Measurements from ENCODE around the gene MZF1. TPM values are rescaled to one million over a fixed set of nuclear protein-coding genes. Genes with fewer than 3 reads are reported as not detected.
A peak's percentile ranks its signal among the peaks of the same experiment; 100 is the strongest.

Gene MZF1
- total and polyA plus RNA-seq, 8 donors, result 9.8 to 70.2 (median 12.6) TPM

DNA sequence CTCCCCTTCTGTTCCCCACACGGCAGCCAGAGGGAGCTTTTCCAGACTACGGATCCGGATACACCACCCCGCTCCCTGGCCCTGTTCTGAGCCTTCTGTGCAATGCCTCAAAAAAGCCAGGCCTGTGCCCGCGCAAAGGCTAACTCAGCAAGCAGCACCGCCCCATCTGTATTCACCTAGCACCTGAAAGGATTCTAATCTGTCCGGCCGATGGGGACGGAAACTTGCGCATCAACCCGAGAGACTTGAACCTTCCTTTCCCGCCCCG is 54.1 kb downstream of the MZF1 start:
- Histone ChIP-seq H3K27me3 (no peaks in the 10 kb centered on the region), H3K27ac (peak overlapping the region; percentile 86 to 93 (median 90)), H3K4me3 (peak overlapping the region; percentile 55 to 94 (median 84)), H3K9me3 (no peaks in the 10 kb centered on the region), H3K4me1 (peaks cover 6 to 14% (median 13%) of the 10 kb centered on the region in 3 donors), H3K36me3 (peaks cover 0 to 8% (median 0%) of the 10 kb centered on the region in 3 donors)
- ATAC-seq, result peak; percentile 49 to 73 (median 64)
- intact Hi-C loops (cut with DNase I), result no loop called here
- no peak for FAIRE-seq
- WGBS, 2 donors, result 0% methylated on average over 14 of the region's 14 CpGs
- TF ChIP-seq, protein P1, sequence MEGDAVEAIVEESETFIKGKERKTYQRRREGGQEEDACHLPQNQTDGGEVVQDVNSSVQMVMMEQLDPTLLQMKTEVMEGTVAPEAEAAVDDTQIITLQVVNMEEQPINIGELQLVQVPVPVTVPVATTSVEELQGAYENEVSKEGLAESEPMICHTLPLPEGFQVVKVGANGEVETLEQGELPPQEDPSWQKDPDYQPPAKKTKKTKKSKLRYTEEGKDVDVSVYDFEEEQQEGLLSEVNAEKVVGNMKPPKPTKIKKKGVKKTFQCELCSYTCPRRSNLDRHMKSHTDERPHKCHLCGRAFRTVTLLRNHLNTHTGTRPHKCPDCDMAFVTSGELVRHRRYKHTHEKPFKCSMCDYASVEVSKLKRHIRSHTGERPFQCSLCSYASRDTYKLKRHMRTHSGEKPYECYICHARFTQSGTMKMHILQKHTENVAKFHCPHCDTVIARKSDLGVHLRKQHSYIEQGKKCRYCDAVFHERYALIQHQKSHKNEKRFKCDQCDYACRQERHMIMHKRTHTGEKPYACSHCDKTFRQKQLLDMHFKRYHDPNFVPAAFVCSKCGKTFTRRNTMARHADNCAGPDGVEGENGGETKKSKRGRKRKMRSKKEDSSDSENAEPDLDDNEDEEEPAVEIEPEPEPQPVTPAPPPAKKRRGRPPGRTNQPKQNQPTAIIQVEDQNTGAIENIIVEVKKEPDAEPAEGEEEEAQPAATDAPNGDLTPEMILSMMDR (IDR thresholded peaks at IDR 0.05), result peak in 3 of 4 donors; percentile 29 to 35 (median 32)
- peak in 5 of 6 donors; percentile 53 to 76 (median 58) for DNase-seq

DNA sequence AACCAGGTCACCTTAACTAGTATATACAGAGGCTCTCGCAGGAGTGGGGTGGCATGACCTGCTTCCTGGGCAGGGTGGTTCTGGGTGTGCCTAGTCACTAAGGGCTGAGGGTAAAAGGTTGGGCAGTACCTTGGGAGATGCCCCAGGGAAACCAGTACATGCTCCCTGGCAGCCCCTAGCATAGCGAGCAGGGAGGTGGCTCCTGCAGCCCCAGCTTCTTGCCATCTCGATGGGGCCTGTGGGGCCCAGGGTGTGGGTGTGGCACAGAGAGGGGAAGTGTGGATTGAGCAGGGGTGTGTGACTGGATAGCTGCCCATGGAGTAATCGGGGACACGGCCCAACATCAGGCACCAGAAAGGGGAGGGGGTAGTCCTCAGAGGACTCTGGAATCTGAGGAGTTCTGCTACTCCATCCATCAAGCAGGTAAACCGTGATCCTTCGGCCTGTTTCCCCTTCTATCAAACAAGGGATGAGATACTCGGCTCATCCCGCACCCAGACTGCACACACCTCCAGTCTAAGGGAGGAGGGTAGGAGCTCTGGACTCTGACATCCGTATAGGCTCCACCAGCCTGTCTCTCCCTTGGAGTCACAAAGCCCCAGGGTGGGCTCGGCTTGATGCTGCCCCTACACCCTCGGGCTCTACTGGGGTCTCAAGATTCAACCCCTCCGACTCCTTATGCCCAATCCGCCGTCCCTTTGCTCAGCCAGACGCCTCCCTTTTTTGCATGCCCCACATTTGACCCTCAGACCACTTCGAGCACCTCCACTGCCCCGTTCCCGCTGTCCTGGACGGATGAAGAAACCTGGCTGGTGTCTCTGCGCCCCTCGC is 54.7 kb downstream of the MZF1 start:
- Histone ChIP-seq H3K36me3 (peaks cover 0 to 8% (median 0%) of the 10 kb centered on the region in 3 donors), H3K27ac (peak overlapping the region; percentile 86 to 93 (median 90)), H3K4me3 (peak overlapping the region; percentile 55 to 94 (median 84)), H3K9me3 (no peaks in the 10 kb centered on the region), H3K27me3 (no peaks in the 10 kb centered on the region), H3K4me1 (peaks cover 6 to 14% (median 13%) of the 10 kb centered on the region in 3 donors)
- no peak for ATAC-seq
- WGBS, 2 donors, result 7 to 8% methylated on average over 22 of the region's 22 CpGs
- DNase-seq, result peak in 3 of 6 donors; percentile 10 to 67 (median 27)
- intact Hi-C loops (cut with DNase I), result no loop called here
- TF ChIP-seq, protein P1 (IDR thresholded peaks at IDR 0.05), result peak in 1 of 4 donors; percentile 16
- no peak for FAIRE-seq

DNA sequence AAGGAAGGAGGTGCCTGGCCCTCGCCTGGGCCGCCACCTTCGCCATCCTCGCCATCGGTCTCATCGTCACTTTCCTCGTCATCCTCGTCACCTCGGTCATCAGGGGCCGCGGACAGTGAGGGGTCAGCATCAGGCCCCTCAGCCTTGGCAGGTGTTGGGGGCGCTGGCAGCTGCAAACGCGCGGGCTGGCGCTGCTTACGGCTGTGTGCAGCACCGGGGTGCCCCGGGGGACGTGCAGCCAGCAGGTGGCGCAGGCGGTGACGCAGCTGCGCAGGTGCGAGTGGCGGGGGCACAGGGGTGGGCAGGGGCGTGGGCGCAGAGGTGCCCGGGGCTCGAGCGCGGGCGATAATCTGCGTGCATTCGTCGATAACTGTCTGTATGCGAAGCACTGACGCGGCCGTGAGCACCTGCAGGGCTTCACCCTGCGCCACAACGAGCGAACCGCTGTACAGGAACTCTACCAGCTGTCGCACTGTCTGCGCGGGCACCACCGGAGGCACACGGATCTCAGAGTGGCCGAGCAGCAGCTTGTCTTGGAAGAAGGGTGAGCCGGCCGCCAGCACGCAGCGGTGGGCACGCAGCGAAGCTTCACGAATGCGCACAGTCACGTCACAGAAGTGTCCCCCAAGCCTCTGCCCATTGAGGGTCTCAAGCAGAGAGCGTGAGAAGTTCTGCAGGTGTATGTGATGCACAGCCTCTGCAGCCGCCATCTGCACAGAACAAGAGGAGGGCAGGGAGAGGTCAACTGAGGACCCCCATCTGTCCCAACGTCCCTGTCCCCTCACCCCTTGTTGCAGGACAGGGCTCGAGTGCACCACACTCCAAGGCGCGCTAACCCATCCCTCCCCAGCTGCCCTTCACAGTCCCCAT is 55.9 kb downstream of the MZF1 start:
- intact Hi-C loops (cut with DNase I), result no loop called here
- Histone ChIP-seq H3K9me3 (no peaks in the 10 kb centered on the region), H3K27ac (no peak overlapping the region), H3K27me3 (no peaks in the 10 kb centered on the region), H3K4me3 (no peak overlapping the region), H3K4me1 (peaks cover 8 to 14% (median 13%) of the 10 kb centered on the region in 3 donors), H3K36me3 (peaks cover 0 to 8% (median 0%) of the 10 kb centered on the region in 3 donors)
- no peak for ATAC-seq
- WGBS, 2 donors, result 89% methylated on average over 59 to 65 of the region's 65 CpGs
- no peak for FAIRE-seq
- TF ChIP-seq, protein P1 (IDR thresholded peaks at IDR 0.05), result no peak
- DNase-seq, result peak in 4 of 6 donors; percentile 7 to 77 (median 39)

DNA sequence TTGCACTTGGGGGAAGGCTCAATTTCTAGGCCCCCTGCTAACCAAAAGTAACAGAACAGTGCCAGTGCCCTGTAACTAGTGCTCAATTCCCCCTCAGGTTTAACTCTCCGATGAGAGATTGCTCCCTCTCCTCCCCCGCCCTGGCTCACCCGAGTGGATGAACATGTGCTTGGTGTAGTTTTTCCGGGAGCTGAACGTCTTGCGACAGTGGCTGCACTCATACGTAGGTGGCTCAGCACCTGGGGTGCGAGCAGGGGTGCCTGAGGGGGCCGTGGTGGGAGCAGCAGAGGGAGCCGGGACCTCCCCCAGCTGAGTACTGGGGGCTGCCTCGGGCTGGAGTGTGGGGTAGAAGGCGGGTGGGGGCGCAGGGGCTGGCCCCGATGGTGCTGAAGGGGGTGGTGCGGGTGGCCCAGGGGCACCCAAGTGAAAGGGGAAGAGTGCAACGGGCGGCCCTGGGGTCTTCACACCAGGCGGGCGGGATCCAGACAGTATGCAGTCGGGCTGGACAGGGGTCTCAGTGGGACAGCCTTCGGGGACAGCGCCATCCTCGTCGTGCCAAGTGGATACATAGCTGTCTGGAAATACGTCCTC is 56.8 kb downstream of the MZF1 start:
- intact Hi-C loops (cut with DNase I), result no loop called here
- 83 to 89% methylated on average over 25 of the region's 25 CpGs for WGBS, 2 donors
- Histone ChIP-seq H3K36me3 (peaks cover 0 to 8% (median 0%) of the 10 kb centered on the region in 3 donors), H3K9me3 (no peaks in the 10 kb centered on the region), H3K4me3 (no peak overlapping the region), H3K4me1 (peaks cover 13 to 14% (median 13%) of the 10 kb centered on the region in 3 donors), H3K27ac (no peak overlapping the region), H3K27me3 (no peaks in the 10 kb centered on the region)
- no peak for ATAC-seq
- DNase-seq, result peak in 3 of 6 donors; percentile 6 to 74 (median 42)
- no peak for FAIRE-seq
- TF ChIP-seq, protein P1 (IDR thresholded peaks at IDR 0.05), result no peak
